OCI-LY3 (cell line): ENCODE data around the gene TLE3.

Experiments
- CTCF ChIP-seq: fragments of 200-600, 300-600 bp; sonication (generic); IDR thresholded peaks from 2 replicates; pipeline ENCODE4 v1.5.1; 2014; ENCODE audit warnings: antibody characterized with exemption, low read length, low read depth
- EZH2phosphoT487 ChIP-seq: fragments of 200-600 bp; shearing (Covaris generic); IDR thresholded peaks from 2 replicates; pipeline ENCODE4 v1.6.1; 2018; ENCODE audit warnings: antibody characterized with exemption, mixed run types, low read depth

GRCh38 chr15:70060214-70060992 is 37.3 kb downstream of the TLE3 start:
- no peak for TF ChIP-seq CTCF
- no peak for TF ChIP-seq EZH2phosphoT487
